Keratinocyte (primary cell): Measurements from ENCODE around the gene SEPHS2.
"Not testable (repeated sequence)": the region's sequence is repeated elsewhere in the genome, so short reads cannot be mapped to it uniquely, and the experiment has no call there.

Source experiments
- EZH2 ChIP-seq: IDR thresholded peaks from one replicate; pipeline ENCODE4 v1.6.1; 2012; ENCODE audit warnings: inconsistent platforms, mild to moderate bottlenecking, low read length, moderate library complexity
- TF ChIP-seq, protein P1 (sequence below), 3 experiments: IDR thresholded peaks in 1 of 3; conservative IDR thresholded peaks in 1 of 3; optimal IDR thresholded peaks in 1 of 3; 2 replicates in 2 of 3; 3 replicates in 1 of 3; pipeline versions ENCODE3 to v1.5.1; 2011; ENCODE audit warnings: low read length in 3 of 3, mild to moderate bottlenecking in 3 of 3, moderate library complexity in 2 of 3, control low read depth in 1 of 3, inconsistent platforms in 1 of 3; ENCODE audit not compliant: insufficient read depth in 2 of 3; ENCODE audit errors: extremely low read depth in 1 of 3

DNA sequence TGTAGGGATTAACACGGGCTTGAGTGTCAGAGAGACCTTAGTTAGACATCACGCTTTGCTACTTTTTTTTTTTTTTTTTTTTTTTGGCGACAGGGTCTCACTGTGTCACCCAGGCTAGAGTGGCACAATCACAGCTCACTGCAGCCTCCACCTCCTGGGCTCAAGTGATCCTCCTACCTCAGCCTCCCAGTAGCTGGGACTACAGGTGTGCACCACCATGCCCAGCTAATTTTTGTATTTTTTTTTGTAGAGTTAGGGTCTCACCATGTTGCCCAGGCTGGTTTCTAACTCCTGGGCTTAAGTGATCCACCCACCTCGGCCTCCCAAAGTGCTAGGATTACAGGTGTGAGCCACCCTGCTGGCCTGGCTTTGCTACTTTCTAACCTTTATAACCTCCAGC lies 49.0 kb downstream of the SEPHS2 start:
- TF ChIP-seq, protein P1, sequence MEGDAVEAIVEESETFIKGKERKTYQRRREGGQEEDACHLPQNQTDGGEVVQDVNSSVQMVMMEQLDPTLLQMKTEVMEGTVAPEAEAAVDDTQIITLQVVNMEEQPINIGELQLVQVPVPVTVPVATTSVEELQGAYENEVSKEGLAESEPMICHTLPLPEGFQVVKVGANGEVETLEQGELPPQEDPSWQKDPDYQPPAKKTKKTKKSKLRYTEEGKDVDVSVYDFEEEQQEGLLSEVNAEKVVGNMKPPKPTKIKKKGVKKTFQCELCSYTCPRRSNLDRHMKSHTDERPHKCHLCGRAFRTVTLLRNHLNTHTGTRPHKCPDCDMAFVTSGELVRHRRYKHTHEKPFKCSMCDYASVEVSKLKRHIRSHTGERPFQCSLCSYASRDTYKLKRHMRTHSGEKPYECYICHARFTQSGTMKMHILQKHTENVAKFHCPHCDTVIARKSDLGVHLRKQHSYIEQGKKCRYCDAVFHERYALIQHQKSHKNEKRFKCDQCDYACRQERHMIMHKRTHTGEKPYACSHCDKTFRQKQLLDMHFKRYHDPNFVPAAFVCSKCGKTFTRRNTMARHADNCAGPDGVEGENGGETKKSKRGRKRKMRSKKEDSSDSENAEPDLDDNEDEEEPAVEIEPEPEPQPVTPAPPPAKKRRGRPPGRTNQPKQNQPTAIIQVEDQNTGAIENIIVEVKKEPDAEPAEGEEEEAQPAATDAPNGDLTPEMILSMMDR (optimal IDR thresholded peaks at IDR 0.05 in 1 of 3, IDR thresholded peaks at IDR 0.05 in 1 of 3, conservative IDR thresholded peaks at IDR 0.05 in 1 of 3; ENCODE audit: extremely low read depth in 1 of 3, insufficient read depth in 2 of 3, low read length in 3 of 3): not testable (repeated sequence)
- not testable (repeated sequence) for TF ChIP-seq EZH2
